HepG2 (cell line): ENCODE results near the gene PCNT. TPM values are rescaled to one million over a fixed set of nuclear protein-coding genes. Genes with fewer than 3 reads are reported as not detected.

Source experiments
- CBX2 ChIP-seq, 2 experiments: fragments of 200-600 bp in 1 of 2; sonication (generic); formaldehyde crosslinking in 1 of 2; IDR thresholded peaks; 2 replicates each; pipeline versions ENCODE4 v1.7.0 to v1.8.1; 2018 to 2022; ENCODE audit warnings: low read depth in 2 of 2, low read length in 1 of 2, mild to moderate bottlenecking in 1 of 2, missing genetic modification reagents in 1 of 2
- HOXA5 ChIP-seq: sonication (generic); formaldehyde crosslinking; IDR thresholded peaks from 2 replicates; pipeline ENCODE4 v1.4.0; 2020; ENCODE audit warnings: missing genetic modification reagents
- MNT ChIP-seq: fragments of 450-650 bp; IDR thresholded peaks from 2 replicates; pipeline ENCODE4 v1.6.1; 2016
- PRDM10 ChIP-seq: sonication (generic); formaldehyde crosslinking; IDR thresholded peaks from 2 replicates; pipeline ENCODE4 v1.4.0; 2020; ENCODE audit warnings: low read depth, missing genetic modification reagents
- RAD51 ChIP-seq: fragments of 450-650 bp; IDR thresholded peaks from 2 replicates; pipeline ENCODE4 v1.6.1; 2016; ENCODE audit warnings: borderline replicate concordance
- REPIN1 ChIP-seq: sonication (generic); formaldehyde crosslinking; IDR thresholded peaks from 2 replicates; pipeline ENCODE4 v1.8.0; 2022; ENCODE audit warnings: missing genetic modification reagents, low read depth, mild to moderate bottlenecking, borderline replicate concordance
- SRSF1 ChIP-seq: fragments of 200-400 bp; formaldehyde crosslinking; optimal IDR thresholded peaks from 2 replicates; pipeline ENCODE3; 2017; ENCODE audit warnings: mild to moderate bottlenecking, low read depth, low read length, moderate library complexity
- SSRP1 ChIP-seq: IDR thresholded peaks from 2 replicates; pipeline ENCODE4 v1.6.1; 2016; ENCODE audit warnings: control low read depth
- TFE3 ChIP-seq: IDR thresholded peaks from 2 replicates; pipeline ENCODE4 v1.6.1; 2016
- TGIF2 ChIP-seq: IDR thresholded peaks from 2 replicates; pipeline ENCODE4 v1.6.1; 2016; ENCODE audit warnings: control low read depth, missing compliant biosample characterization
- ZBTB37 ChIP-seq: sonication (generic); formaldehyde crosslinking; IDR thresholded peaks from 2 replicates; pipeline ENCODE4 v1.4.0; 2020; ENCODE audit warnings: mild to moderate bottlenecking, missing genetic modification reagents
- ZKSCAN1 ChIP-seq: fragments of 150-350 bp; IDR thresholded peaks from 2 replicates; pipeline ENCODE4 v1.6.1; 2014; ENCODE audit warnings: low read length
- ZNF430 ChIP-seq: sonication (generic); formaldehyde crosslinking; IDR thresholded peaks from 2 replicates; pipeline ENCODE4 v1.9.0; 2021; ENCODE audit warnings: mild to moderate bottlenecking, missing genetic modification reagents
- ZNF552 ChIP-seq: sonication (generic); formaldehyde crosslinking; IDR thresholded peaks from 2 replicates; pipeline ENCODE4 v1.9.0; 2022; ENCODE audit warnings: missing genetic modification reagents, mild to moderate bottlenecking, borderline replicate concordance
- ZNF569 ChIP-seq: sonication (generic); formaldehyde crosslinking; IDR thresholded peaks from 2 replicates; pipeline ENCODE4 v1.5.0; 2020; ENCODE audit warnings: mild to moderate bottlenecking, missing genetic modification reagents, moderate library complexity, borderline replicate concordance
- ZNF652 ChIP-seq: IDR thresholded peaks from 2 replicates; pipeline ENCODE4 v1.6.1; 2016; ENCODE audit warnings: low read depth, borderline replicate concordance
- ZNF713 ChIP-seq: sonication (generic); formaldehyde crosslinking; IDR thresholded peaks from 2 replicates; pipeline ENCODE4 v1.4.0; 2020; ENCODE audit warnings: mild to moderate bottlenecking, missing genetic modification reagents
- polyA plus RNA-seq, 8 experiments: library from polyadenylated mRNA; depleted of rRNA in 3 of 8; stranded (reverse) in 7 of 8; unstranded in 1 of 8; fragments of >200 nt; fragmentation: Illumina TruSeq in 4 of 8; extraction: Trizol in 4 of 8; gene quantifications; 2 replicates each; pipeline versions ENCODE4 v1.2.1 to v1.2.3, GENCODE V29; 2011 to 2016; ENCODE audit warnings: low read depth in 4 of 8, missing spikeins in 1 of 8, mixed read lengths in 1 of 8; ENCODE audit not compliant: insufficient read depth in 1 of 8
- total RNA-seq, 5 experiments: library from RNA; depleted of rRNA; stranded (reverse); fragments of >200 nt; fragmentation: Illumina TruSeq; extraction: Trizol; gene quantifications; 2 replicates each; pipeline ENCODE4 v1.2.3, GENCODE V29; 2016; ENCODE audit warnings: low read depth in 1 of 5
- TF ChIP-seq, protein P1 (sequence below): sonication (generic); formaldehyde crosslinking; IDR thresholded peaks from 2 replicates; pipeline ENCODE4 v1.4.0; 2020; ENCODE audit warnings: missing genetic modification reagents, borderline replicate concordance

PCNT gene
- total and polyA plus RNA-seq, 2 of the 13 experiments (the other 11 are each of a cell fraction or from before 2014, with no cell fraction given) = 5.6 to 12.4 TPM

DNA sequence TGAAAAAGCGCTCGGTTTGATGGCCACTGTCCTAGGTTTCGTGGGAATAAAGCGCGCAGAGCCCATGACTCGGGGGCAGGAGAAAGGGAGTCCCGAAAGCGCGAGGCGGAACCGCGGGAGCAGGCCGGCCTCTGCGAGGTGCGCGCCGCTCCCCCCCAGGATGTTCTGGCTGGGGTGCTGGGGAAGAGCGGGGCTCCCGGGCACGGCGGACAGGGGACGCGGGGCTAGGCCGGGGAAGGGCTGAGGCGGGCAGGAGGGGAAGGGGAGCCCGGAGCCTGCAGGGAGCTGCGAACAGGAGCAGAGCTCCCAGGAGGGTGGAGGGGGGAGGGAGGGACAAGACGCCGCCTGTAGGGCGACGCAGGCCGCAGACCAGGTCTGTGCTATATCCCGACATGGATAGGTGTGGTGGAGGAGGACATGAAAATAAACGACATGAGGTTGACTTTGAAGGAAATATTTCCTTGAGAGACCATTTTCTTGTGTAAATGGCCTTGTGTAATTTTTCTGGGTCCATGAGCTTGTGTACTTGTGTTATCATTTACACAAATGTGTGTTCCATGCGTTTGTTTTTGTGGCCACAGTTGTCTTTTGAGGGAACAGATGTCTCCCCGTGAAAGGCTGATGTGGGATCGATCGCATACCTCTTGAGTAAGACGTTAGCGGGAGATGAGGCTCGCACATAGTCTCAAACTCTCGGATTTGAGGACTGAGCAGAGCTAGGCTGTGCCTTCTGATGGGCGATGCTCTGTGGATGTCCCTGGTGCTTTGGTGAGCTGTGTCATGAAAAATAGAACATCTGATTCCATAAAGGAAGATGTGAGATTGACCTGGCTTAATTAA, 1.3 kb downstream of the PCNT start (continued):
- TF ChIP-seq HOXA5 (CRISPR knock-in tag) = peak; percentile 68; the same call in 1 of the 2 replicates
- no peak for TF ChIP-seq RAD51
- no peak for TF ChIP-seq ZNF552 (CRISPR knock-in tag)
- 0 out of 2 replicates have a peak, but pooled peaks have one; percentile 25 for TF ChIP-seq TGIF2 (CRISPR knock-in tag)
- no peak for TF ChIP-seq ZBTB37
- TF ChIP-seq TFE3 = no peak
- no peak for TF ChIP-seq MNT
- TF ChIP-seq CBX2 (IDR thresholded peaks at IDR 0.05; ENCODE audit: low read depth, low read length) = no peak
- no peak for TF ChIP-seq CBX2 (CRISPR knock-in tag; IDR thresholded peaks at IDR 0.05; ENCODE audit: low read depth)
- no peak for TF ChIP-seq ZNF569 (CRISPR knock-in tag)
- no peak for TF ChIP-seq PRDM10
- TF ChIP-seq ZNF713 = no peak
- no peak for TF ChIP-seq ZKSCAN1
- no peak for TF ChIP-seq SRSF1
- TF ChIP-seq ZNF652 (CRISPR knock-in tag) = no peak
- TF ChIP-seq SSRP1 = no peak
- TF ChIP-seq REPIN1 (CRISPR knock-in tag) = no peak
- TF ChIP-seq ZNF430 (CRISPR knock-in tag) = no peak
- TF ChIP-seq, protein P1, sequence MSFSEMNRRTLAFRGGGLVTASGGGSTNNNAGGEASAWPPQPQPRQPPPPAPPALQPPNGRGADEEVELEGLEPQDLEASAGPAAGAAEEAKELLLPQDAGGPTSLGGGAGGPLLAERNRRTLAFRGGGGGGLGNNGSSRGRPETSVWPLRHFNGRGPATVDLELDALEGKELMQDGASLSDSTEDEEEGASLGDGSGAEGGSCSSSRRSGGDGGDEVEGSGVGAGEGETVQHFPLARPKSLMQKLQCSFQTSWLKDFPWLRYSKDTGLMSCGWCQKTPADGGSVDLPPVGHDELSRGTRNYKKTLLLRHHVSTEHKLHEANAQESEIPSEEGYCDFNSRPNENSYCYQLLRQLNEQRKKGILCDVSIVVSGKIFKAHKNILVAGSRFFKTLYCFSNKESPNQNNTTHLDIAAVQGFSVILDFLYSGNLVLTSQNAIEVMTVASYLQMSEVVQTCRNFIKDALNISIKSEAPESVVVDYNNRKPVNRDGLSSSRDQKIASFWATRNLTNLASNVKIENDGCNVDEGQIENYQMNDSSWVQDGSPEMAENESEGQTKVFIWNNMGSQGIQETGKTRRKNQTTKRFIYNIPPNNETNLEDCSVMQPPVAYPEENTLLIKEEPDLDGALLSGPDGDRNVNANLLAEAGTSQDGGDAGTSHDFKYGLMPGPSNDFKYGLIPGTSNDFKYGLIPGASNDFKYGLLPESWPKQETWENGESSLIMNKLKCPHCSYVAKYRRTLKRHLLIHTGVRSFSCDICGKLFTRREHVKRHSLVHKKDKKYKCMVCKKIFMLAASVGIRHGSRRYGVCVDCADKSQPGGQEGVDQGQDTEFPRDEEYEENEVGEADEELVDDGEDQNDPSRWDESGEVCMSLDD = no peak
